HCT116 (cell line): ENCODE measurements around the gene CD28. TPM values are rescaled to one million over a fixed set of nuclear protein-coding genes. Genes with fewer than 3 reads are reported as not detected.

Source experiments
- ATAC-seq: fragments of 200-7000 bp; cut with Tn5 transposase; 2 replicates; pipeline ENCODE4 v1.9.1; 2020; ENCODE audit warnings: mild to moderate bottlenecking, moderate library complexity
- BruUV-seq: library from RNA; stranded (reverse); fragments of 400-500 nt; replicated peaks from 2 replicates; lab custom pipeline; 2021; lab: Mats Ljungman, UMichigan
- CTCF ChIA-PET: fragments of 300-600 bp; sonication (Branson Sonifier 250); formaldehyde crosslinking; loops from one replicate; lab custom pipeline; 2021; ENCODE audit warnings: antibody characterized with exemption; lab: Charles Lee
- POLR2A ChIA-PET: fragments of 300-600, 350-600 bp; sonication (Branson Sonifier 250); formaldehyde crosslinking; loops from one replicate; lab custom pipeline; 2021; ENCODE audit warnings: antibody characterized with exemption; lab: Charles Lee
- RAD21 ChIA-PET, 2 experiments: fragments of 300-600 bp; sonication (Branson Sonifier 250); formaldehyde crosslinking; loops; one replicate each; lab custom pipeline; 2023; ENCODE audit warnings: low total read pairs in 2 of 2; ENCODE audit not compliant: uncharacterized antibody in 2 of 2, unreplicated experiment in 2 of 2, low non-redundant PET in 1 of 2; lab: Charles Lee
- DNase-seq: peaks from one replicate; pipeline ENCODE4 v3.0.0-alpha.2; 2010; ENCODE audit warnings: low read depth, low spot score
- H2AFZ ChIP-seq: fragments of 200-600 bp; shearing (Covaris generic), sonication (generic); 2 replicates; pipeline ENCODE4 v1.6.1; 2017; ENCODE audit warnings: low read depth, mixed run types, mixed read lengths, antibody characterized with exemption, low read length; ENCODE audit not compliant: poor library complexity, severe bottlenecking
- H3K27ac ChIP-seq: 2 replicates; pipeline ENCODE4 v1.5.1; 2012; ENCODE audit warnings: low read depth, low read length
- H3K27me3 ChIP-seq: fragments of 200-600 bp; sonication (generic); 2 replicates; pipeline ENCODE4 v1.6.1; 2016; ENCODE audit warnings: mixed run types, low read length, mixed read lengths; ENCODE audit not compliant: insufficient read depth
- H3K36me3 ChIP-seq, 2 experiments: fragments of 200-500 bp in 1 of 2; fragments of 200-600 bp in 1 of 2; sonication (Bioruptor generic) in 1 of 2; sonication (generic) in 1 of 2; 2 replicates each; pipeline versions ENCODE4 v1.5.1 to v1.6.1; 2014 to 2016; ENCODE audit warnings: low read length in 2 of 2, inconsistent platforms in 1 of 2, mixed read lengths in 1 of 2, mixed run types in 1 of 2; ENCODE audit not compliant: insufficient read depth in 2 of 2, control insufficient read depth in 1 of 2
- H3K4me1 ChIP-seq, 2 experiments: fragments of 200-600 bp in 1 of 2; sonication (generic) in 1 of 2; 2 replicates each; pipeline versions ENCODE4 v1.5.1 to v1.6.1; 2012 to 2017; ENCODE audit warnings: low read length in 2 of 2, inconsistent platforms in 1 of 2, mild to moderate bottlenecking in 1 of 2, mixed read lengths in 1 of 2, mixed run types in 1 of 2, moderate library complexity in 1 of 2; ENCODE audit not compliant: insufficient read depth in 2 of 2, control insufficient read depth in 1 of 2
- H3K4me2 ChIP-seq: fragments of 200-600 bp; sonication (generic); 2 replicates; pipeline ENCODE4 v1.6.1; 2017; ENCODE audit warnings: mixed run types, low read length, mixed read lengths
- H3K4me3 ChIP-seq, 2 experiments: fragments of 200-600 bp in 1 of 2; sonication (generic) in 1 of 2; replicated peaks in 1 of 2; 2 replicates each; pipeline ENCODE4 v1.5.1; 2011 to 2016; ENCODE audit warnings: low read length in 2 of 2, control low read depth in 1 of 2, low read depth in 1 of 2, mild to moderate bottlenecking in 1 of 2, mixed read lengths in 1 of 2, mixed run types in 1 of 2
- H3K79me2 ChIP-seq: fragments of 200-600 bp; sonication (generic); 2 replicates; pipeline ENCODE4 v1.6.1; 2017; ENCODE audit warnings: mild to moderate bottlenecking, mixed run types, low read length, moderate library complexity, mixed read lengths; ENCODE audit not compliant: insufficient read depth
- H3K9ac ChIP-seq: fragments of 200-600 bp; sonication (generic); 2 replicates; pipeline ENCODE4 v1.6.1; 2016; ENCODE audit warnings: low read length, mixed read lengths
- H3K9me2 ChIP-seq: fragments of 200-600 bp; sonication (generic), shearing (Covaris generic); 2 replicates; pipeline ENCODE4 v1.6.1; 2017; ENCODE audit warnings: mixed run types, mild to moderate bottlenecking, moderate library complexity; ENCODE audit not compliant: insufficient read depth
- H3K9me3 ChIP-seq, 2 experiments: fragments of 200-500 bp in 1 of 2; fragments of 200-600 bp in 1 of 2; sonication (Bioruptor generic) in 1 of 2; sonication (generic) in 1 of 2; 2 replicates each; pipeline ENCODE4 v1.6.1; 2014 to 2017; ENCODE audit warnings: low read length in 2 of 2, mixed read lengths in 2 of 2, inconsistent platforms in 1 of 2, low read depth in 1 of 2, mild to moderate bottlenecking in 1 of 2, mixed run types in 1 of 2, moderate library complexity in 1 of 2; ENCODE audit not compliant: control insufficient read depth in 1 of 2, insufficient read depth in 1 of 2
- H4K20me1 ChIP-seq: fragments of 200-600 bp; sonication (generic), shearing (Covaris generic); 2 replicates; pipeline ENCODE4 v1.6.1; 2017; ENCODE audit warnings: mixed run types, mild to moderate bottlenecking, moderate library complexity; ENCODE audit not compliant: insufficient read depth
- CEBPB ChIP-seq: IDR thresholded peaks from 2 replicates; pipeline ENCODE4 v1.6.1; 2012; ENCODE audit warnings: low read depth
- ELF1 ChIP-seq: IDR thresholded peaks from 2 replicates; pipeline ENCODE4 v1.6.1; 2012; ENCODE audit warnings: low read depth, borderline replicate concordance
- FOSL1 ChIP-seq: IDR thresholded peaks from 2 replicates; pipeline ENCODE4 v1.6.1; 2012; ENCODE audit warnings: low read depth
- JUND ChIP-seq: IDR thresholded peaks from 2 replicates; pipeline ENCODE4 v1.6.1; 2012
- POLR2A ChIP-seq: IDR thresholded peaks from 2 replicates; pipeline ENCODE4 v1.7.0; 2011; ENCODE audit warnings: borderline replicate concordance; ENCODE audit not compliant: insufficient read depth, insufficient read length; ENCODE audit errors: extremely low read depth
- SIN3A ChIP-seq: IDR thresholded peaks from 2 replicates; pipeline ENCODE4 v1.6.1; 2012; ENCODE audit warnings: low read depth
- SRF ChIP-seq: IDR thresholded peaks from 2 replicates; pipeline ENCODE4 v1.6.1; 2012; ENCODE audit warnings: low read depth
- TCF7L2 ChIP-seq: IDR thresholded peaks from 2 replicates; pipeline ENCODE4 v1.7.0; 2011; ENCODE audit warnings: borderline replicate concordance, inconsistent platforms; ENCODE audit not compliant: insufficient read depth, insufficient read length; ENCODE audit errors: extremely low read depth
- YY1 ChIP-seq: IDR thresholded peaks from 2 replicates; pipeline ENCODE4 v1.6.1; 2011; ENCODE audit warnings: low read length, low read depth, moderate library complexity, mild to moderate bottlenecking; ENCODE audit not compliant: insufficient replicate concordance; ENCODE audit errors: extremely low read depth
- intact Hi-C: fragments of 100-400 bp; cut with micrococcal nuclease; formaldehyde crosslinking; loops from 2 replicates; pipeline ENCODE4 v1.10.0; 2022
- total RNA-seq: library from RNA; stranded (reverse); gene quantifications from one replicate; pipeline ENCODE4 v1.2.1, GENCODE V29; 2021; ENCODE audit not compliant: unreplicated experiment
- TF ChIP-seq, protein P1 (sequence below): IDR thresholded peaks from 2 replicates; pipeline ENCODE4 v1.6.1; 2012
- TF ChIP-seq, protein P2 (sequence below): IDR thresholded peaks from 2 replicates; pipeline ENCODE4 v1.6.1; 2011; ENCODE audit warnings: mild to moderate bottlenecking, low read length, moderate library complexity; ENCODE audit not compliant: insufficient replicate concordance; ENCODE audit errors: extremely low read depth
- TF ChIP-seq, protein P3 (sequence below): IDR thresholded peaks from 2 replicates; pipeline ENCODE4 v1.6.1; 2012
- TF ChIP-seq, protein P4 (sequence below): IDR thresholded peaks from 2 replicates; pipeline ENCODE4 v1.6.1; 2012; ENCODE audit warnings: low read depth
- TF ChIP-seq, protein P5 (sequence below), 3 experiments: fragments of 200-600 bp in 1 of 3; sonication (generic) in 1 of 3; IDR thresholded peaks in 2 of 3; conservative IDR thresholded peaks in 1 of 3; 2 replicates each; pipeline ENCODE4 v1.5.1; 2012 to 2017; ENCODE audit warnings: low read depth in 2 of 3, low read length in 2 of 3, antibody characterized with exemption in 1 of 3, borderline replicate concordance in 1 of 3, control low read depth in 1 of 3, mild to moderate bottlenecking in 1 of 3, mixed read lengths in 1 of 3, mixed run types in 1 of 3, moderate library complexity in 1 of 3; ENCODE audit not compliant: insufficient read depth in 1 of 3

Gene CD28
- total RNA-seq, 1 experiment from 2014 or later: 0.37 TPM

DNA sequence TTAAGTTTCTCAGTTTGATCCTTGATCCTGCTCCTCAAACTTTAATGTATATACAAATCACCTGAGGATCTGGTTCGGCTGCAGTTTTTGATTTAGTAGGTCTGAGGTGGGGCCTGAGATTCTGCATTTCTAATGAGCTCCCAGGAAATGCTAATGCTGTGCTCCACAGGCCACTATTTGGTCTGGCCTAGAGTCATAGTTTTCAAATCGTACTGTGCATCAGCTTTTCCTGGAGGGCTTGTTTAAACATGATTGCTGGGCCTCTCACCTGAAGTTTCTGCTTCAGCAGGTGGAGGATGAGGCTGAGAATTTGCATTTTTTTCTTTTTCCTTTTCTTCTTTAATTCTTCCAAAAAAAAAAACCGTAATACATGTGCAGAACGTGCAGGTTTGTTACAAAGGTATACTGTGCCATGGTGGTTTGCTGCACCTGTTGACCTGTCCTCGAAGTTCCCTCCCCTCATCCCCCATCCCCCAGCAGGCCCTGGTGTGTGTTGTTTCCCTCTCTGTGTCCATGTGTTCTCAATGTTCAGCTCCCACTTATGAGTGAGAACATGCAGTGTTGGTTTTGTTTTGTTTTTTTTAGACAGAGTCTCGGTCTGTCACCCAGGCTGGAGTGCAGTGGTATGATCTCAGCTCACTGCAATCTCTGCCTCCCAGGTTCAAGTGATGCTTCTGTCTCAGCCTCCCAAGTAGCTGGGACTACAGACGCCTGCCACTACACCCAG lies 42.2 kb upstream of the CD28 start (continued):
- no peak for TF ChIP-seq ELF1
- TF ChIP-seq YY1: no peak
- no peak for TF ChIP-seq SIN3A
- TF ChIP-seq POLR2A: no peak

DNA sequence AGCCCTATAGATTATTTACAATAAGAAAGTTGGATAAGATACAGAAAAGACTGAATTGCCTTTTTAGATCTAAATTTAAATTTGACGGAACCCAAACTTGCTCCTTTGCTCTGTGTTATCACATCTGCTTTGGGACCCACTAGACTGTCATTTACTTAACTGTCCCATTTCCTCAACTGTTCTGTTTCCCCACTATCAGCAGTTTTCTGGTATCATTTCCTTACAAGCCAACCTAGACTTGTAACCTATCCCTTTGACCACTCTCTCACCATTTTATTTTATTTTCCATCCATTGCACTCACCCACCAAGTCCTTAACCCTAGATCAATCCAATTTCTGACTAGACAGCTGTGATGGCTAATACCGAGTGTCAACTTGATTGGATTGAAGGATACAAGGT lies 38.6 kb upstream of the CD28 start:
- no peaks in the 10 kb centered on the region for H3K4me1 ChIP-seq
- TF ChIP-seq, protein P1, sequence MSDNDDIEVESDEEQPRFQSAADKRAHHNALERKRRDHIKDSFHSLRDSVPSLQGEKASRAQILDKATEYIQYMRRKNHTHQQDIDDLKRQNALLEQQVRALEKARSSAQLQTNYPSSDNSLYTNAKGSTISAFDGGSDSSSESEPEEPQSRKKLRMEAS: no peak
- no peak for TF ChIP-seq TCF7L2
- TF ChIP-seq, protein P2, sequence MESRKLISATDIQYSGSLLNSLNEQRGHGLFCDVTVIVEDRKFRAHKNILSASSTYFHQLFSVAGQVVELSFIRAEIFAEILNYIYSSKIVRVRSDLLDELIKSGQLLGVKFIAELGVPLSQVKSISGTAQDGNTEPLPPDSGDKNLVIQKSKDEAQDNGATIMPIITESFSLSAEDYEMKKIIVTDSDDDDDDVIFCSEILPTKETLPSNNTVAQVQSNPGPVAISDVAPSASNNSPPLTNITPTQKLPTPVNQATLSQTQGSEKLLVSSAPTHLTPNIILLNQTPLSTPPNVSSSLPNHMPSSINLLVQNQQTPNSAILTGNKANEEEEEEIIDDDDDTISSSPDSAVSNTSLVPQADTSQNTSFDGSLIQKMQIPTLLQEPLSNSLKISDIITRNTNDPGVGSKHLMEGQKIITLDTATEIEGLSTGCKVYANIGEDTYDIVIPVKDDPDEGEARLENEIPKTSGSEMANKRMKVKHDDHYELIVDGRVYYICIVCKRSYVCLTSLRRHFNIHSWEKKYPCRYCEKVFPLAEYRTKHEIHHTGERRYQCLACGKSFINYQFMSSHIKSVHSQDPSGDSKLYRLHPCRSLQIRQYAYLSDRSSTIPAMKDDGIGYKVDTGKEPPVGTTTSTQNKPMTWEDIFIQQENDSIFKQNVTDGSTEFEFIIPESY: no peak
- TF ChIP-seq, protein P3, sequence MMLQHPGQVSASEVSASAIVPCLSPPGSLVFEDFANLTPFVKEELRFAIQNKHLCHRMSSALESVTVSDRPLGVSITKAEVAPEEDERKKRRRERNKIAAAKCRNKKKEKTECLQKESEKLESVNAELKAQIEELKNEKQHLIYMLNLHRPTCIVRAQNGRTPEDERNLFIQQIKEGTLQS: no peak
- TF ChIP-seq SIN3A: no peak
- TF ChIP-seq, protein P4, sequence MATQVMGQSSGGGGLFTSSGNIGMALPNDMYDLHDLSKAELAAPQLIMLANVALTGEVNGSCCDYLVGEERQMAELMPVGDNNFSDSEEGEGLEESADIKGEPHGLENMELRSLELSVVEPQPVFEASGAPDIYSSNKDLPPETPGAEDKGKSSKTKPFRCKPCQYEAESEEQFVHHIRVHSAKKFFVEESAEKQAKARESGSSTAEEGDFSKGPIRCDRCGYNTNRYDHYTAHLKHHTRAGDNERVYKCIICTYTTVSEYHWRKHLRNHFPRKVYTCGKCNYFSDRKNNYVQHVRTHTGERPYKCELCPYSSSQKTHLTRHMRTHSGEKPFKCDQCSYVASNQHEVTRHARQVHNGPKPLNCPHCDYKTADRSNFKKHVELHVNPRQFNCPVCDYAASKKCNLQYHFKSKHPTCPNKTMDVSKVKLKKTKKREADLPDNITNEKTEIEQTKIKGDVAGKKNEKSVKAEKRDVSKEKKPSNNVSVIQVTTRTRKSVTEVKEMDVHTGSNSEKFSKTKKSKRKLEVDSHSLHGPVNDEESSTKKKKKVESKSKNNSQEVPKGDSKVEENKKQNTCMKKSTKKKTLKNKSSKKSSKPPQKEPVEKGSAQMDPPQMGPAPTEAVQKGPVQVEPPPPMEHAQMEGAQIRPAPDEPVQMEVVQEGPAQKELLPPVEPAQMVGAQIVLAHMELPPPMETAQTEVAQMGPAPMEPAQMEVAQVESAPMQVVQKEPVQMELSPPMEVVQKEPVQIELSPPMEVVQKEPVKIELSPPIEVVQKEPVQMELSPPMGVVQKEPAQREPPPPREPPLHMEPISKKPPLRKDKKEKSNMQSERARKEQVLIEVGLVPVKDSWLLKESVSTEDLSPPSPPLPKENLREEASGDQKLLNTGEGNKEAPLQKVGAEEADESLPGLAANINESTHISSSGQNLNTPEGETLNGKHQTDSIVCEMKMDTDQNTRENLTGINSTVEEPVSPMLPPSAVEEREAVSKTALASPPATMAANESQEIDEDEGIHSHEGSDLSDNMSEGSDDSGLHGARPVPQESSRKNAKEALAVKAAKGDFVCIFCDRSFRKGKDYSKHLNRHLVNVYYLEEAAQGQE: no peak
- no peak for TF ChIP-seq FOSL1
- TF ChIP-seq ELF1: no peak
- no peak for TF ChIP-seq JUND
- no peak for TF ChIP-seq CEBPB
- TF ChIP-seq SRF: no peak
- TF ChIP-seq, protein P5, sequence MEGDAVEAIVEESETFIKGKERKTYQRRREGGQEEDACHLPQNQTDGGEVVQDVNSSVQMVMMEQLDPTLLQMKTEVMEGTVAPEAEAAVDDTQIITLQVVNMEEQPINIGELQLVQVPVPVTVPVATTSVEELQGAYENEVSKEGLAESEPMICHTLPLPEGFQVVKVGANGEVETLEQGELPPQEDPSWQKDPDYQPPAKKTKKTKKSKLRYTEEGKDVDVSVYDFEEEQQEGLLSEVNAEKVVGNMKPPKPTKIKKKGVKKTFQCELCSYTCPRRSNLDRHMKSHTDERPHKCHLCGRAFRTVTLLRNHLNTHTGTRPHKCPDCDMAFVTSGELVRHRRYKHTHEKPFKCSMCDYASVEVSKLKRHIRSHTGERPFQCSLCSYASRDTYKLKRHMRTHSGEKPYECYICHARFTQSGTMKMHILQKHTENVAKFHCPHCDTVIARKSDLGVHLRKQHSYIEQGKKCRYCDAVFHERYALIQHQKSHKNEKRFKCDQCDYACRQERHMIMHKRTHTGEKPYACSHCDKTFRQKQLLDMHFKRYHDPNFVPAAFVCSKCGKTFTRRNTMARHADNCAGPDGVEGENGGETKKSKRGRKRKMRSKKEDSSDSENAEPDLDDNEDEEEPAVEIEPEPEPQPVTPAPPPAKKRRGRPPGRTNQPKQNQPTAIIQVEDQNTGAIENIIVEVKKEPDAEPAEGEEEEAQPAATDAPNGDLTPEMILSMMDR (IDR thresholded peaks at IDR 0.05 in 2 of 3, conservative IDR thresholded peaks at IDR 0.05 in 1 of 3; ENCODE audit: borderline replicate concordance in 1 of 3, insufficient read depth in 1 of 3, low read depth in 2 of 3, low read length in 2 of 3): no peak
- H3K9me3 ChIP-seq: no peaks in the 10 kb centered on the region
- intact Hi-C loops: no loop called here
- no peak overlapping the region for H3K4me2 ChIP-seq
- no TSS peak for BruUV-seq
- ATAC-seq (no peak), DNase-seq (no peak)
- no peak overlapping the region for H3K9ac ChIP-seq
- POLR2A ChIA-PET: interaction anchor here (1.4 kb wide), 1 partner anchor 21 kb away, joined by 3 read pairs; no protein-coding TSS in a partner anchor
- H4K20me1 ChIP-seq: no peaks in the 10 kb centered on the region
- H3K79me2 ChIP-seq: no peaks in the 10 kb centered on the region
- no peaks in the 10 kb centered on the region for H3K9me2 ChIP-seq
- H2AFZ ChIP-seq: no peak overlapping the region
- RAD21 ChIA-PET: no interaction called here
- no peak overlapping the region for H3K4me3 ChIP-seq
- no peaks in the 10 kb centered on the region for H3K27me3 ChIP-seq
- H3K36me3 ChIP-seq: no peaks in the 10 kb centered on the region
- CTCF ChIA-PET: no interaction called here
- H3K27ac ChIP-seq: no peak overlapping the region
